ENCODE measurements around the gene LINS1. TPM values are rescaled to one million over a fixed set of nuclear protein-coding genes. Genes with fewer than 3 reads are reported as not detected.

Gene LINS1
- total and polyA plus RNA-seq, 2 donors (not counting 3 experiments of a cell fraction or from before 2014, with no cell fraction given): 6.9 to 14.7 TPM

GRCh38 chr15:100525436-100525835, 76.5 kb downstream of the LINS1 start:
- CTCF ChIA-PET: no interaction called here
- no peaks in the 10 kb centered on the region for H4K20me1 ChIP-seq (replicated peaks; ENCODE audit: control insufficient read depth, extremely low read depth, insufficient read depth, low read length)
- no peaks in the 10 kb centered on the region for H3K79me2 ChIP-seq (ENCODE audit: control insufficient read depth, insufficient read depth, low read length)
- no TSS peak for BruUV-seq (replicated peaks)
- no peak overlapping the region for H3K9ac ChIP-seq (replicated peaks; ENCODE audit: extremely low read depth, insufficient read depth, low read length)
- no peak overlapping the region for H3K4me2 ChIP-seq (ENCODE audit: insufficient read depth, low read length)
- dilution Hi-C loops (cut with MboI; ENCODE audit: extremely low pct_ligation_motif_present, low sequenced_read_pairs): no loop called here
- intact Hi-C loops (cut with micrococcal nuclease): no loop called here
- no peaks in the 10 kb centered on the region for H3K9me1 ChIP-seq (replicated peaks; ENCODE audit: control insufficient read depth, extremely low read depth, insufficient read depth, low read length)
- H2AFZ ChIP-seq (ENCODE audit: low read depth, low read length): no peak overlapping the region
- TF ChIP-seq, protein P1, sequence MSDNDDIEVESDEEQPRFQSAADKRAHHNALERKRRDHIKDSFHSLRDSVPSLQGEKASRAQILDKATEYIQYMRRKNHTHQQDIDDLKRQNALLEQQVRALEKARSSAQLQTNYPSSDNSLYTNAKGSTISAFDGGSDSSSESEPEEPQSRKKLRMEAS (IDR thresholded peaks at IDR 0.05; ENCODE audit: insufficient read depth, insufficient read length): no peak
- TF ChIP-seq EZH2 (IDR thresholded peaks at IDR 0.05; ENCODE audit: borderline replicate concordance, low read depth, low read length, severe bottlenecking) (no peak), CTCF (IDR thresholded peaks at IDR 0.05; ENCODE audit: extremely low read depth in 1 of 2, insufficient read depth in 1 of 2, low read depth in 1 of 2, low read length in 2 of 2) (no peak), MYC (IDR thresholded peaks at IDR 0.05; ENCODE audit: low read depth, low read length) (no peak), POLR2A (IDR thresholded peaks at IDR 0.05; ENCODE audit: low read depth, low read length) (no peak)
- no peak overlapping the region for H3K4me3 ChIP-seq (replicated peaks in 1 of 3; ENCODE audit: insufficient read depth in 1 of 3, low read depth in 1 of 3, low read length in 3 of 3)
- no peak for FAIRE-seq
- H3K4me1 ChIP-seq (ENCODE audit: control insufficient read depth, extremely low read depth, insufficient read depth, low read length): no peaks in the 10 kb centered on the region
- POLR2A ChIA-PET: no interaction called here
- H3K36me3 ChIP-seq (ENCODE audit: control insufficient read depth in 2 of 2, extremely low read depth in 1 of 2, insufficient read depth in 2 of 2, low read length in 2 of 2): no peaks in the 10 kb centered on the region
- no peaks in the 10 kb centered on the region for H3K9me3 ChIP-seq (replicated peaks; ENCODE audit: control insufficient read depth, insufficient read depth, low read length)
- no peaks in the 10 kb centered on the region for H3K27me3 ChIP-seq (ENCODE audit: control insufficient read depth in 2 of 2, insufficient read depth in 2 of 2, low read length in 2 of 2)
- H3K27ac ChIP-seq (ENCODE audit: insufficient read depth, low read depth, low read length): no peak overlapping the region
- no peak for DNase-seq (ENCODE audit: low read depth, low spot score)

- Histone ChIP-seq H3K4me1 (ENCODE audit: control insufficient read depth, extremely low read depth, insufficient read depth, low read length) (no peaks in the 10 kb centered on the region), H2AFZ (ENCODE audit: low read depth, low read length) (no peak overlapping the region), H3K4me2 (ENCODE audit: insufficient read depth, low read length) (no peak overlapping the region), H3K36me3 (ENCODE audit: control insufficient read depth in 2 of 2, extremely low read depth in 1 of 2, insufficient read depth in 2 of 2, low read length in 2 of 2) (no peaks in the 10 kb centered on the region), H3K27ac (ENCODE audit: insufficient read depth, low read depth, low read length) (no peak overlapping the region), H4K20me1 (replicated peaks; ENCODE audit: control insufficient read depth, extremely low read depth, insufficient read depth, low read length) (no peaks in the 10 kb centered on the region), H3K27me3 (ENCODE audit: control insufficient read depth in 2 of 2, insufficient read depth in 2 of 2, low read length in 2 of 2) (no peaks in the 10 kb centered on the region), H3K9me1 (replicated peaks; ENCODE audit: control insufficient read depth, extremely low read depth, insufficient read depth, low read length) (no peaks in the 10 kb centered on the region), H3K9ac (replicated peaks; ENCODE audit: extremely low read depth, insufficient read depth, low read length) (no peak overlapping the region), H3K79me2 (ENCODE audit: control insufficient read depth, insufficient read depth, low read length) (no peaks in the 10 kb centered on the region), H3K4me3 (replicated peaks in 1 of 3; ENCODE audit: insufficient read depth in 1 of 3, low read depth in 1 of 3, low read length in 3 of 3) (no peak overlapping the region), H3K9me3 (replicated peaks; ENCODE audit: control insufficient read depth, insufficient read depth, low read length) (no peaks in the 10 kb centered on the region)
- intact Hi-C loops (cut with micrococcal nuclease): no loop called here
- DNase-seq (ENCODE audit: low read depth, low spot score): no peak
- dilution Hi-C loops (cut with MboI; ENCODE audit: extremely low pct_ligation_motif_present, low sequenced_read_pairs): no loop called here
- no peak for FAIRE-seq
- BruUV-seq (replicated peaks): no TSS peak
- CTCF ChIA-PET: no interaction called here
- POLR2A ChIA-PET: no interaction called here
- TF ChIP-seq, protein P1 (IDR thresholded peaks at IDR 0.05; ENCODE audit: insufficient read depth, insufficient read length): no peak
- no peak for TF ChIP-seq MYC (IDR thresholded peaks at IDR 0.05; ENCODE audit: low read depth, low read length)
- no peak for TF ChIP-seq FOS (IDR thresholded peaks at IDR 0.05; ENCODE audit: borderline replicate concordance, insufficient read depth, low read length)
- TF ChIP-seq POLR2A (IDR thresholded peaks at IDR 0.05; ENCODE audit: low read depth, low read length): no peak
- no peak for TF ChIP-seq JUN (IDR thresholded peaks at IDR 0.05; ENCODE audit: borderline replicate concordance, insufficient read depth, insufficient read length, low read depth)
- no peak for TF ChIP-seq GATA2 (IDR thresholded peaks at IDR 0.05; ENCODE audit: insufficient read depth, insufficient read length, low read depth, low read length)
- no peak for TF ChIP-seq EZH2 (IDR thresholded peaks at IDR 0.05; ENCODE audit: borderline replicate concordance, low read depth, low read length, severe bottlenecking)
- no peak for TF ChIP-seq CTCF (IDR thresholded peaks at IDR 0.05; ENCODE audit: extremely low read depth in 1 of 2, insufficient read depth in 1 of 2, low read depth in 1 of 2, low read length in 2 of 2)
- no peak for TF ChIP-seq POLR2AphosphoS5 (IDR thresholded peaks at IDR 0.05; ENCODE audit: insufficient read depth, low read depth, low read length)
Measured at GRCh38 chr15:100524326-100524725, 77.7 kb downstream of the LINS1 start.

Data from endothelial cell of umbilical vein (primary cell).